Gastrocnemius medialis (tissue), 4 donors: ENCODE measurements around the gene MARCHF9. TPM values are rescaled to one million over a fixed set of nuclear protein-coding genes. Genes with fewer than 3 reads are reported as not detected.

Experiments
- ATAC-seq, 2 donors: fragments of 150-250 bp; one replicate each; pipeline ENCODE4 v1.9.1; 2016
- DNase-seq, 2 donors: peaks; one replicate each; pipeline ENCODE4 v3.0.0-alpha.2; 2019
- H3K27ac ChIP-seq, 4 donors: fragments of 200-600 bp; sonication (generic); 1 replicate in 1 of 4; 2 replicates in 3 of 4; pipeline ENCODE4 v1.5.1; 2016 to 2018; ENCODE audit warnings: mild to moderate bottlenecking in 2 of 4, moderate library complexity in 1 of 4
- H3K27me3 ChIP-seq, 3 donors: fragments of 200-600 bp; sonication (generic) in 2 of 3; 1 replicate in 1 of 3; 2 replicates in 2 of 3; pipeline versions ENCODE4 v1.5.1 to v1.6.0; 2016 to 2019; ENCODE audit warnings: mild to moderate bottlenecking in 1 of 3, moderate library complexity in 1 of 3
- H3K36me3 ChIP-seq, 2 donors: fragments of 200-600 bp; sonication (generic) in 1 of 2; one replicate each; pipeline ENCODE4 v1.5.1; 2017 to 2018
- H3K4me1 ChIP-seq, 2 donors: fragments of 200-600 bp; sonication (generic) in 1 of 2; one replicate each; pipeline ENCODE4 v1.5.1; 2016 to 2017; ENCODE audit warnings: mild to moderate bottlenecking in 2 of 2
- H3K4me3 ChIP-seq, 4 donors: fragments of 200-600 bp; sonication (generic) in 3 of 4; 1 replicate in 1 of 4; 2 replicates in 3 of 4; pipeline ENCODE4 v1.5.1; 2016 to 2019; ENCODE audit warnings: mild to moderate bottlenecking in 2 of 4
- H3K9me3 ChIP-seq, 3 donors: fragments of 200-600 bp; sonication (generic) in 2 of 3; 1 replicate in 1 of 3; 2 replicates in 2 of 3; pipeline ENCODE4 v1.5.1; 2016 to 2019
- CTCF ChIP-seq, 5 experiments: fragments of 450-650 bp in 3 of 5; fragments of 200-600 bp in 2 of 5; sonication (generic) in 2 of 5; IDR thresholded peaks in 4 of 5; conservative IDR thresholded peaks in 1 of 5; 1 replicate in 4 of 5; 2 replicates in 1 of 5; pipeline ENCODE4 v1.5.1; 2016 to 2019; ENCODE audit warnings: antibody characterized with exemption in 5 of 5, mild to moderate bottlenecking in 3 of 5, moderate library complexity in 3 of 5
- POLR2A ChIP-seq, 2 donors: fragments of 450-650 bp; IDR thresholded peaks; one replicate each; pipeline ENCODE4 v1.6.1; 2017; ENCODE audit warnings: antibody characterized with exemption in 2 of 2, mild to moderate bottlenecking in 2 of 2, moderate library complexity in 2 of 2
- in situ Hi-C, 4 donors: fragments of 200-750 bp; cut with MboI; loops; one replicate each; pipeline versions ENCODE4 v1.15.0 to v1.8.0; 2017; ENCODE audit warnings: low sequenced_read_pairs in 4 of 4
- intact Hi-C: fragments of 100-400 bp; cut with DNase I; formaldehyde crosslinking; loops from one replicate; pipeline ENCODE4 v1.15.1; 2023; ENCODE audit warnings: low total_unique reads
- total RNA-seq, 4 donors: library from RNA; depleted of rRNA; stranded (reverse); fragments of >200 nt; gene quantifications; one replicate each; pipeline versions ENCODE4 v1.1.0 to v1.2.3, GENCODE V29; 2016

Gene MARCHF9
- total RNA-seq, 4 donors from 2014 or later = 4.8 to 11.3 (median 7.9) TPM

- Histone ChIP-seq H3K4me1 (peaks cover 0 to 22% of the 10 kb centered on the region in 2 donors), H3K9me3 (no peaks in the 10 kb centered on the region), H3K27me3 (peaks cover 33 to 36% (median 35%) of the 10 kb centered on the region in 3 donors), H3K36me3 (no peaks in the 10 kb centered on the region), H3K4me3 (no peak overlapping the region), H3K27ac (no peak overlapping the region)
- in situ Hi-C loops = no loop called here
- DNase-seq = no peak
- TF ChIP-seq POLR2A (IDR thresholded peaks at IDR 0.05) (no peak), CTCF (IDR thresholded peaks at IDR 0.05 in 4 of 5, conservative IDR thresholded peaks at IDR 0.05 in 1 of 5) (no peak)
- intact Hi-C loops = no loop called here
- no peak for ATAC-seq
Observed at GRCh38 chr12:57731411-57732080, 23.4 kb upstream of the MARCHF9 start.

- Histone ChIP-seq H3K4me1 (peaks cover 0 to 17% of the 10 kb centered on the region in 2 donors), H3K4me3 (no peak overlapping the region), H3K27ac (no peak overlapping the region), H3K36me3 (no peaks in the 10 kb centered on the region), H3K27me3 (peaks cover 34 to 37% (median 36%) of the 10 kb centered on the region in 3 donors), H3K9me3 (no peaks in the 10 kb centered on the region)
- no peak for DNase-seq
- intact Hi-C loops = no loop called here
- ATAC-seq = no peak
- in situ Hi-C loops = no loop called here
- TF ChIP-seq CTCF (IDR thresholded peaks at IDR 0.05 in 4 of 5, conservative IDR thresholded peaks at IDR 0.05 in 1 of 5) (no peak), POLR2A (IDR thresholded peaks at IDR 0.05) (no peak)
Observed at GRCh38 chr12:57732270-57732669, 22.6 kb upstream of the MARCHF9 start.

GRCh38 chr12:57732726-57733593 is 21.9 kb upstream of the MARCHF9 start:
- intact Hi-C loops (no loop called here), in situ Hi-C loops (no loop called here)
- Histone ChIP-seq H3K36me3 (no peaks in the 10 kb centered on the region), H3K9me3 (no peaks in the 10 kb centered on the region), H3K4me1 (peaks cover 6 to 19% of the 10 kb centered on the region in 2 donors), H3K27me3 (peaks cover 36 to 37% (median 37%) of the 10 kb centered on the region in 3 donors), H3K4me3 (no peak overlapping the region), H3K27ac (no peak overlapping the region)
- TF ChIP-seq POLR2A (IDR thresholded peaks at IDR 0.05) (no peak), CTCF (IDR thresholded peaks at IDR 0.05 in 4 of 5, conservative IDR thresholded peaks at IDR 0.05 in 1 of 5) (no peak)
- DNase-seq (no peak), ATAC-seq (no peak)

- Histone ChIP-seq H3K27ac (no peak overlapping the region), H3K4me1 (peaks cover 7 to 25% of the 10 kb centered on the region in 2 donors), H3K27me3 (peaks cover 39 to 44% (median 43%) of the 10 kb centered on the region in 3 donors), H3K4me3 (no peak overlapping the region), H3K9me3 (no peaks in the 10 kb centered on the region), H3K36me3 (no peaks in the 10 kb centered on the region)
- intact Hi-C loops (no loop called here), in situ Hi-C loops (no loop called here)
- TF ChIP-seq POLR2A (IDR thresholded peaks at IDR 0.05) (no peak), CTCF (IDR thresholded peaks at IDR 0.05 in 4 of 5, conservative IDR thresholded peaks at IDR 0.05 in 1 of 5) (no peak)
- no peak for DNase-seq
- no peak for ATAC-seq
Observed at GRCh38 chr12:57733928-57734327, 21.0 kb upstream of the MARCHF9 start.
